ENCODE results near the gene SMCO2. TPM values are rescaled to one million over a fixed set of nuclear protein-coding genes. Genes with fewer than 3 reads are reported as not detected.

Gene SMCO2
- total RNA-seq, 1 experiment from 2014 or later: 0.20 TPM

DNA sequence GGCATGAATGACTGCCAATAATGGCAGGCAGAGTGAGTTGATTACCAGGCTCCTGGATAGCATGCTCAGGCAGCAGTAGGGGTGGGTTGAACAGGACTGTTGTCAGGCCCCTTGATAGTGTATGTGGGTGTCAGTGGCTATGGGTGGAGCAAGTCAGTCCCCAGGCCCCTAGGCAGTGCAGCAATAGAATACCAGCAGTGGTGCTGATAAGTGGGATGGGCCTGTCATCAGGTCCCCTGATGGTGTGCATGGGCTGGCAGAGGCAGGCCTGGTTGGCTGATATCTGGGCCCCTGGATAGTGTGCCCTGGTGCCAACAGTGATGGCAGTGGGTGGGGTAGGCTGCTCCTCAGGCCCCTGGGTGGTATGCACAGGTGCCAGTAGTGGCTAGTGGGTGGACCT, 32.4 kb downstream of the SMCO2 start:
- Histone ChIP-seq H2BK15ac (ENCODE audit: low read depth, low read length) (no peak overlapping the region), H3T11ph (ENCODE audit: low read length) (no peak overlapping the region), H4K20me1 (ENCODE audit: control insufficient read depth, insufficient read depth, insufficient read length) (no peaks in the 10 kb centered on the region), H4K8ac (replicated peaks; ENCODE audit: insufficient read length, low read depth, low read length) (no peak overlapping the region), H2AK5ac (ENCODE audit: insufficient read length, low read length) (no peak overlapping the region), H2BK20ac (ENCODE audit: low read depth, low read length, poor library complexity, severe bottlenecking) (no peak overlapping the region), H3K9ac (ENCODE audit: extremely low read depth, insufficient read length, low read length) (no peak overlapping the region), H2BK12ac (ENCODE audit: insufficient read length, low read depth, low read length) (no peak overlapping the region), H4K91ac (ENCODE audit: insufficient read length, low read depth, low read length) (no peak overlapping the region), H3K4me2 (ENCODE audit: insufficient read depth, insufficient read length, low read length) (no peak overlapping the region), H3K27me3 (ENCODE audit: insufficient read depth, low read length) (no peaks in the 10 kb centered on the region), H2AFZ (ENCODE audit: low read length) (no peak overlapping the region), H3K27ac (ENCODE audit: insufficient read length, low read depth, low read length) (no peak overlapping the region), H3K4ac (ENCODE audit: low read depth, low read length) (no peak overlapping the region), H3K18ac (ENCODE audit: insufficient read length, low read depth, low read length) (no peak overlapping the region), H2BK5ac (ENCODE audit: insufficient read length, low read length) (no peak overlapping the region), H3K14ac (ENCODE audit: insufficient read depth, low read length) (no peak overlapping the region), H4K5ac (ENCODE audit: insufficient read length, low read depth, low read length) (no peak overlapping the region), H3K79me2 (ENCODE audit: insufficient read depth, low read length) (no peaks in the 10 kb centered on the region), H3K23me2 (ENCODE audit: insufficient read length, low read depth, low read length, poor library complexity, severe bottlenecking) (no peaks in the 10 kb centered on the region), H3K9me3 (ENCODE audit: control insufficient read depth, low read depth, low read length) (no peaks in the 10 kb centered on the region), H3K23ac (ENCODE audit: insufficient read length, low read depth, low read length) (no peak overlapping the region), H3K4me1 (ENCODE audit: insufficient read depth, low read length) (no peaks in the 10 kb centered on the region), H3K79me1 (ENCODE audit: insufficient read depth, low read depth, low read length, poor library complexity, severe bottlenecking) (no peaks in the 10 kb centered on the region), H3K56ac (ENCODE audit: insufficient read length, low read depth, low read length) (no peak overlapping the region), H2BK120ac (ENCODE audit: low read depth, low read length, poor library complexity, severe bottlenecking) (no peak overlapping the region)
- TF ChIP-seq, protein P1, sequence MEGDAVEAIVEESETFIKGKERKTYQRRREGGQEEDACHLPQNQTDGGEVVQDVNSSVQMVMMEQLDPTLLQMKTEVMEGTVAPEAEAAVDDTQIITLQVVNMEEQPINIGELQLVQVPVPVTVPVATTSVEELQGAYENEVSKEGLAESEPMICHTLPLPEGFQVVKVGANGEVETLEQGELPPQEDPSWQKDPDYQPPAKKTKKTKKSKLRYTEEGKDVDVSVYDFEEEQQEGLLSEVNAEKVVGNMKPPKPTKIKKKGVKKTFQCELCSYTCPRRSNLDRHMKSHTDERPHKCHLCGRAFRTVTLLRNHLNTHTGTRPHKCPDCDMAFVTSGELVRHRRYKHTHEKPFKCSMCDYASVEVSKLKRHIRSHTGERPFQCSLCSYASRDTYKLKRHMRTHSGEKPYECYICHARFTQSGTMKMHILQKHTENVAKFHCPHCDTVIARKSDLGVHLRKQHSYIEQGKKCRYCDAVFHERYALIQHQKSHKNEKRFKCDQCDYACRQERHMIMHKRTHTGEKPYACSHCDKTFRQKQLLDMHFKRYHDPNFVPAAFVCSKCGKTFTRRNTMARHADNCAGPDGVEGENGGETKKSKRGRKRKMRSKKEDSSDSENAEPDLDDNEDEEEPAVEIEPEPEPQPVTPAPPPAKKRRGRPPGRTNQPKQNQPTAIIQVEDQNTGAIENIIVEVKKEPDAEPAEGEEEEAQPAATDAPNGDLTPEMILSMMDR (conservative IDR thresholded peaks at IDR 0.05): no peak
- no peak overlapping the region for H3K27ac Mint-ChIP-seq
- peaks cover 23 to 24% of the 10 kb centered on the region in 2 experiments for H3K9me3 Mint-ChIP-seq
- no peak for DNase-seq
- no peaks in the 10 kb centered on the region for H3K4me1 Mint-ChIP-seq
- H3K4me3 Mint-ChIP-seq: no peak overlapping the region
- H3K27me3 Mint-ChIP-seq (ENCODE audit: low read depth): no peaks in the 10 kb centered on the region; the same call in 1 of the 2 replicates
- H3K36me3 Mint-ChIP-seq (ENCODE audit: insufficient read depth in 1 of 3, low read depth in 3 of 3): peaks cover 5 to 18% (median 17%) of the 10 kb centered on the region in 3 experiments; a peak in 6 of 7 replicates
